M059J (cell line): ENCODE results near the gene MRPS7. TPM values are rescaled to one million over a fixed set of nuclear protein-coding genes. Genes with fewer than 3 reads are reported as not detected.

Source experiments
- DNase-seq: peaks from one replicate; pipeline ENCODE4 v3.0.0-alpha.2; 2012; ENCODE audit warnings: low read depth
- total RNA-seq: library from RNA; depleted of rRNA; stranded (reverse); fragments of >200 nt; shearing (Covaris generic); gene quantifications from 2 replicates; pipeline ENCODE4 v1.2.3, GENCODE V29; 2014; rRNA removed

The MRPS7 gene
- total RNA-seq, 1 experiment from 2014 or later, result 44.7 TPM

- no peak for DNase-seq
Measured at GRCh38 chr17:75308732-75309629, 47.3 kb downstream of the MRPS7 start.

DNA sequence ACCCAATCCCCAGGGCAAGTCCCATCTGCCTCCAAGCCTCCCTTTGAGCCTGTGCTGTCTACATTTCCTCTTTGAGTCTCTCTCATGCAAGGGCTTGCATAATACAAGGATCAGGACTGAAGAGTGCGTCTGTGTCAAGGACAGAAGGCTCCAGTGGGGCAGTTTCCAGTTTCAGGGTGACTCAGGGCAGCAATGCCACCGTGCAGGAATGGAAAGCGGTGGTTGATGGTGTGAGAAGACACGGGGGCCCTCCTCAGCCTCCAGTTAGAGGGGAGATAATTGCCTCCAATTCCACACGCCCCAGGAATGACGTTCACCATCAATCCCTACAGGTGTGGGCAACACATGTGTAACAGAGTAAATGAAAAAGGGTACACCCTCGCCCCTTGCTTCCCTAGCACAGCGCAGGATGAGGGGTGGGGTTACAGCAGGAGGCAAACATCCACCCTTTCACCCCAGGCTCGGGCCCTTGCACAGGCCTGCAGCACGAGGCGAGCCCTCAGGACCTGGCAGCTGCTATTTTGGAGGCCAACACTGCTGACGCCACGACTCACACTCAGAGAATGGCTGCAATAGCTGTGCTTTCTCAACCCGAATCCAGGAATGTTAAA lies 52.4 kb downstream of the MRPS7 start:
- DNase-seq, result no peak

DNA sequence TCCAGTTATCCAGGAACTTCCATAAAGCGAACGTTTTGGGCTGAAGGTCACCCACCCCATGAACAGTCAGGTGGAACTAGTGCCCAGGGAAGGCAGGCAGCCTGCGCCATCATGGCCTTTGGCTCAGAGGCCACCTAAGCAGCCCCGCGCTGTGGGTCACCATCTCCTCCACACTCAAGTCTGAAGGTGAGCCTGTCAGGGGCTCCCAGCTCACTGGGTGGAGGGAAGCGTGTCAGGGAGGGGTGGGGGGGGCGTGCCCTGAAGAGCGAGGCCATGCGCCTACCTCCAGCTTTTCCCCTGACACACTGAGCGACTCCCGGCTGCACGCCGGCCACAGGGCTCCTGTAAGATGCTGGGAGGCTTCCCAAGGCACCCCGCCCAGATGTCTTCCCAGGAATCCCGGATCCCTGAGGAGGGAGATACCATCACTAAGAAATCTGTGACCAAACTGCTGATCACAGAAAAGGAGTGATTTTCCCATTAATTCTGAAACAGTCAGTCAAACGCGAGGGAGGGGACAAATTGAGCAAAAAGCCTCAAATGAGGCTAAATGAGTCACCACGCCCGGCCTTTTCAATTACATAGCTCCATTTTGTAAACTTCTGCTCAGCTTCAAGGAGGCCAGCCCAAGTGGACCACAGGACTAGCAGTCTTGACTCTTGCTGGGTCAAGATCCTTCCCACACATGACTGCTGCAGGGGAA lies 54.0 kb downstream of the MRPS7 start:
- DNase-seq, result peak; percentile 54

Other genes starting within 250 kb of the MRPS7 start
- 55.7 and 65.0 TPM in 2 replicates for gene MRPL58, start 249.2 kb upstream of the MRPS7 start, total RNA-seq
- gene ATP5PD, start 214.9 kb upstream of the MRPS7 start, total RNA-seq, result 440 and 491 TPM in 2 replicates
- gene KCTD2, start 214.7 kb upstream of the MRPS7 start, total RNA-seq, result 18.9 and 25.1 TPM in 2 replicates
- gene SLC16A5, start 173.9 kb upstream of the MRPS7 start, total RNA-seq, result 0.07 TPM in 1 of 2 replicates, not detected in the other
- gene ARMC7, start 151.9 kb upstream of the MRPS7 start, total RNA-seq, result 4.8 and 6.1 TPM in 2 replicates
- gene NT5C, start 130.1 kb upstream of the MRPS7 start, total RNA-seq, result 28.7 and 39.4 TPM in 2 replicates
- gene JPT1, start 107.4 kb upstream of the MRPS7 start, total RNA-seq, result 360 and 365 TPM in 2 replicates
- 170 and 171 TPM in 2 replicates for gene SUMO2, start 78.9 kb upstream of the MRPS7 start, total RNA-seq
- gene NUP85, start 56.2 kb upstream of the MRPS7 start, total RNA-seq, result 42.4 and 45.4 TPM in 2 replicates
- 10.2 and 18.1 TPM in 2 replicates for gene GGA3, start 273 bp upstream of the MRPS7 start, total RNA-seq
- gene MIF4GD, start 9.4 kb downstream of the MRPS7 start, total RNA-seq, result 14.3 and 19.4 TPM in 2 replicates
- gene SLC25A19, start 27.6 kb downstream of the MRPS7 start, total RNA-seq, result 6.7 and 12.5 TPM in 2 replicates
- gene GRB2, start 143.8 kb downstream of the MRPS7 start, total RNA-seq, result 77.5 and 109 TPM in 2 replicates
- 29.1 and 48.8 TPM in 2 replicates for gene TMEM94, start 194.8 kb downstream of the MRPS7 start, total RNA-seq